Liver (tissue), 9 donors: ENCODE data around the gene MTERF4. TPM values are rescaled to one million over a fixed set of nuclear protein-coding genes. Genes with fewer than 3 reads are reported as not detected.

Experiments
- DNase-seq: peaks from one replicate; pipeline ENCODE4 v3.0.0-alpha.2; 2017; ENCODE audit warnings: low spot score
- H3K27ac ChIP-seq, 2 donors: one replicate each; pipeline ENCODE4 v1.7.0; 2013; ENCODE audit warnings: inconsistent platforms in 2 of 2, low read length in 2 of 2, control low read depth in 1 of 2, low read depth in 1 of 2, mild to moderate bottlenecking in 1 of 2
- H3K27me3 ChIP-seq, 4 donors: one replicate each; pipeline versions ENCODE4 v1.6.1 to v1.7.0; 2013; ENCODE audit warnings: low read length in 3 of 4, inconsistent platforms in 1 of 4, mild to moderate bottlenecking in 1 of 4, moderate library complexity in 1 of 4; ENCODE audit not compliant: control insufficient read depth in 4 of 4, insufficient read depth in 4 of 4
- H3K36me3 ChIP-seq, 4 donors: one replicate each; pipeline versions ENCODE4 v1.6.1 to v1.7.0; 2013; ENCODE audit warnings: low read length in 3 of 4, mild to moderate bottlenecking in 3 of 4, low read depth in 1 of 4, moderate library complexity in 1 of 4; ENCODE audit not compliant: control insufficient read depth in 4 of 4, insufficient read depth in 3 of 4
- H3K4me1 ChIP-seq, 4 donors: one replicate each; pipeline versions ENCODE4 v1.6.1 to v1.7.0; 2013; ENCODE audit warnings: low read length in 3 of 4, mild to moderate bottlenecking in 3 of 4, moderate library complexity in 1 of 4; ENCODE audit not compliant: control insufficient read depth in 4 of 4, insufficient read depth in 4 of 4
- H3K4me3 ChIP-seq, 3 donors: one replicate each; pipeline versions ENCODE4 v1.6.1 to v1.7.0; 2013; ENCODE audit warnings: low read length in 3 of 3, control low read depth in 1 of 3, low read depth in 1 of 3, mild to moderate bottlenecking in 1 of 3
- H3K9ac ChIP-seq, 2 donors: one replicate each; pipeline ENCODE4 v1.7.0; 2013; ENCODE audit warnings: low read length in 2 of 2, mild to moderate bottlenecking in 2 of 2, moderate library complexity in 2 of 2, control low read depth in 1 of 2, low read depth in 1 of 2
- H3K9me3 ChIP-seq, 4 donors: one replicate each; pipeline versions ENCODE4 v1.6.1 to v1.7.0; 2013; ENCODE audit warnings: low read length in 3 of 4; ENCODE audit not compliant: control insufficient read depth in 4 of 4
- EGR1 ChIP-seq, 2 donors: IDR thresholded peaks; 2 replicates each; pipeline ENCODE4 v1.6.1; 2016 to 2018; ENCODE audit warnings: antibody characterized with exemption in 2 of 2, low read depth in 2 of 2
- FOXA1 ChIP-seq: IDR thresholded peaks from 2 replicates; pipeline ENCODE4 v1.6.1; 2016; ENCODE audit warnings: antibody characterized with exemption
- FOXA2 ChIP-seq: IDR thresholded peaks from 2 replicates; pipeline ENCODE4 v1.6.1; 2016; ENCODE audit warnings: antibody characterized with exemption
- GABPA ChIP-seq, 2 donors: IDR thresholded peaks in 1 of 2; conservative IDR thresholded peaks in 1 of 2; 2 replicates each; pipeline ENCODE4 v1.6.1; 2016; ENCODE audit warnings: antibody characterized with exemption in 2 of 2, mild to moderate bottlenecking in 1 of 2, moderate library complexity in 1 of 2
- HNF4A ChIP-seq, 2 donors: conservative IDR thresholded peaks; 2 replicates each; pipeline ENCODE4 v1.6.1; 2016; ENCODE audit warnings: antibody characterized with exemption in 2 of 2, mild to moderate bottlenecking in 2 of 2
- HNF4G ChIP-seq: IDR thresholded peaks from 2 replicates; pipeline ENCODE4 v1.6.1; 2016; ENCODE audit warnings: antibody characterized with exemption
- JUND ChIP-seq, 2 donors: IDR thresholded peaks; 2 replicates each; pipeline ENCODE4 v1.6.1; 2016; ENCODE audit warnings: antibody characterized with exemption in 2 of 2
- NR2F2 ChIP-seq: IDR thresholded peaks from 2 replicates; pipeline ENCODE4 v1.6.1; 2016; ENCODE audit warnings: antibody characterized with exemption
- RAD21 ChIP-seq, 2 donors: IDR thresholded peaks; 2 replicates each; pipeline ENCODE4 v1.6.1; 2016; ENCODE audit warnings: antibody characterized with exemption in 2 of 2, mild to moderate bottlenecking in 2 of 2
- RXRA ChIP-seq, 2 donors: IDR thresholded peaks; 2 replicates each; pipeline ENCODE4 v1.6.1; 2017 to 2018; ENCODE audit warnings: antibody characterized with exemption in 2 of 2, mild to moderate bottlenecking in 1 of 2
- SP1 ChIP-seq: IDR thresholded peaks from 2 replicates; pipeline ENCODE4 v1.6.1; 2018; ENCODE audit warnings: antibody characterized with exemption, mild to moderate bottlenecking
- TAF1 ChIP-seq: conservative IDR thresholded peaks from 2 replicates; pipeline ENCODE4 v1.6.1; 2016; ENCODE audit warnings: antibody characterized with exemption, mild to moderate bottlenecking
- YY1 ChIP-seq: IDR thresholded peaks from 2 replicates; pipeline ENCODE4 v1.6.1; 2016; ENCODE audit warnings: antibody characterized with exemption, mild to moderate bottlenecking
- WGBS: extraction: QIAGEN DNeasy Blood & Tissue Kit; methylation state at CpG from one replicate; pipeline ENCODE4 v1.1.7; 2013; 5-methylcytosine and 5-hydroxymethylcytosine counted together
- polyA plus RNA-seq, 2 donors: library from polyadenylated mRNA; stranded (reverse) in 1 of 2; unstranded in 1 of 2; fragments of 200-250 nt in 1 of 2; fragments of >200 nt in 1 of 2; fragmentation: Nextera tagmentation in 1 of 2; extraction: Ambion mirVana in 1 of 2; gene quantifications; one replicate each; pipeline versions ENCODE4 v1.2.1 to v1.2.3, GENCODE V29; 2013 to 2015
- total RNA-seq, 2 donors: library from RNA; depleted of rRNA; stranded (reverse); fragments of >200 nt; gene quantifications; one replicate each; pipeline ENCODE4 v1.2.3, GENCODE V29; 2014
- TF ChIP-seq, protein P1 (sequence below): fragments of 150-350 bp; IDR thresholded peaks from 2 replicates; pipeline ENCODE4 v1.5.1; 2017; ENCODE audit warnings: improper control_type of control experiment, low read depth, low read length; ENCODE audit not compliant: missing input control
- TF ChIP-seq, protein P2 (sequence below): IDR thresholded peaks from 2 replicates; pipeline ENCODE4 v1.6.1; 2016; ENCODE audit warnings: antibody characterized with exemption, mild to moderate bottlenecking
- TF ChIP-seq, protein P3 (sequence below): IDR thresholded peaks from 2 replicates; pipeline ENCODE4 v1.6.1; 2016; ENCODE audit warnings: antibody characterized with exemption
- TF ChIP-seq, protein P4 (sequence below): IDR thresholded peaks from 2 replicates; pipeline ENCODE4 v1.6.1; 2016; ENCODE audit warnings: antibody characterized with exemption
- TF ChIP-seq, protein P5 (sequence below): IDR thresholded peaks from 2 replicates; pipeline ENCODE4 v1.6.1; 2016; ENCODE audit warnings: antibody characterized with exemption
- donor health status: healthy.
- donor health status: healthy.
- donor health status: healthy.
- donor health status: healthy.
- donor health status: healthy.

Gene MTERF4
- total and polyA plus RNA-seq, 4 donors = 13.3 to 36.7 (median 20.3) TPM

DNA sequence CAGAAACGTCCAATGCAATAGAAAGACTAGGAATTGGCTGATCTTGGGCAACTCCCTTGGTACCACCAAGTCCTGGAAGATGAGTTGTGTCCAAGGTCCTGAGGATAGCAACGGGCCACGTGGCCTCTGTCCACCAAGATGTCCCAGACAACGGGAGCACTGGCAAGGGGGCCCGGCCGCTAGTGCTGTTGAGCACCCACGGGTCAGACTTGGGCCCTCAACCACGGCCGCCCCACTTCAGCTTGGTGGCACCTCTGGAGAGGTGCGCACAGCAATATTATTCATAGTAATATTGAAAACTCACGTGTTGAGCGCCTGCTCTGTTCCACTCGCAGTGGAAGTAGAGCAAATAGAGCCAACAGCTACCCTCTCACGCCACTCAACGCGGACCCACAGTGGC lies 28.2 kb upstream of the MTERF4 start:
- Histone ChIP-seq H3K27me3 (no peaks in the 10 kb centered on the region), H3K4me3 (no peak overlapping the region), H3K27ac (no peak overlapping the region), H3K9me3 (no peaks in the 10 kb centered on the region), H3K36me3 (no peaks in the 10 kb centered on the region), H3K4me1 (peaks cover 0 to under 1% (median 0%) of the 10 kb centered on the region in 4 donors), H3K9ac (no peak overlapping the region)
- TF ChIP-seq SP1 (no peak), EGR1 (IDR thresholded peaks at IDR 0.05; ENCODE audit: low read depth in 2 of 2) (no peak), HNF4A (conservative IDR thresholded peaks at IDR 0.05) (no peak), YY1 (no peak), NR2F2 (no peak), FOXA1 (no peak), GABPA (IDR thresholded peaks at IDR 0.05 in 1 of 2, conservative IDR thresholded peaks at IDR 0.05 in 1 of 2) (no peak), TAF1 (no peak), FOXA2 (no peak), HNF4G (no peak), RXRA (IDR thresholded peaks at IDR 0.05) (no peak), JUND (IDR thresholded peaks at IDR 0.05) (no peak), RAD21 (IDR thresholded peaks at IDR 0.05) (no peak)
- TF ChIP-seq, protein P1, sequence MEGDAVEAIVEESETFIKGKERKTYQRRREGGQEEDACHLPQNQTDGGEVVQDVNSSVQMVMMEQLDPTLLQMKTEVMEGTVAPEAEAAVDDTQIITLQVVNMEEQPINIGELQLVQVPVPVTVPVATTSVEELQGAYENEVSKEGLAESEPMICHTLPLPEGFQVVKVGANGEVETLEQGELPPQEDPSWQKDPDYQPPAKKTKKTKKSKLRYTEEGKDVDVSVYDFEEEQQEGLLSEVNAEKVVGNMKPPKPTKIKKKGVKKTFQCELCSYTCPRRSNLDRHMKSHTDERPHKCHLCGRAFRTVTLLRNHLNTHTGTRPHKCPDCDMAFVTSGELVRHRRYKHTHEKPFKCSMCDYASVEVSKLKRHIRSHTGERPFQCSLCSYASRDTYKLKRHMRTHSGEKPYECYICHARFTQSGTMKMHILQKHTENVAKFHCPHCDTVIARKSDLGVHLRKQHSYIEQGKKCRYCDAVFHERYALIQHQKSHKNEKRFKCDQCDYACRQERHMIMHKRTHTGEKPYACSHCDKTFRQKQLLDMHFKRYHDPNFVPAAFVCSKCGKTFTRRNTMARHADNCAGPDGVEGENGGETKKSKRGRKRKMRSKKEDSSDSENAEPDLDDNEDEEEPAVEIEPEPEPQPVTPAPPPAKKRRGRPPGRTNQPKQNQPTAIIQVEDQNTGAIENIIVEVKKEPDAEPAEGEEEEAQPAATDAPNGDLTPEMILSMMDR = no peak
- TF ChIP-seq, protein P2, sequence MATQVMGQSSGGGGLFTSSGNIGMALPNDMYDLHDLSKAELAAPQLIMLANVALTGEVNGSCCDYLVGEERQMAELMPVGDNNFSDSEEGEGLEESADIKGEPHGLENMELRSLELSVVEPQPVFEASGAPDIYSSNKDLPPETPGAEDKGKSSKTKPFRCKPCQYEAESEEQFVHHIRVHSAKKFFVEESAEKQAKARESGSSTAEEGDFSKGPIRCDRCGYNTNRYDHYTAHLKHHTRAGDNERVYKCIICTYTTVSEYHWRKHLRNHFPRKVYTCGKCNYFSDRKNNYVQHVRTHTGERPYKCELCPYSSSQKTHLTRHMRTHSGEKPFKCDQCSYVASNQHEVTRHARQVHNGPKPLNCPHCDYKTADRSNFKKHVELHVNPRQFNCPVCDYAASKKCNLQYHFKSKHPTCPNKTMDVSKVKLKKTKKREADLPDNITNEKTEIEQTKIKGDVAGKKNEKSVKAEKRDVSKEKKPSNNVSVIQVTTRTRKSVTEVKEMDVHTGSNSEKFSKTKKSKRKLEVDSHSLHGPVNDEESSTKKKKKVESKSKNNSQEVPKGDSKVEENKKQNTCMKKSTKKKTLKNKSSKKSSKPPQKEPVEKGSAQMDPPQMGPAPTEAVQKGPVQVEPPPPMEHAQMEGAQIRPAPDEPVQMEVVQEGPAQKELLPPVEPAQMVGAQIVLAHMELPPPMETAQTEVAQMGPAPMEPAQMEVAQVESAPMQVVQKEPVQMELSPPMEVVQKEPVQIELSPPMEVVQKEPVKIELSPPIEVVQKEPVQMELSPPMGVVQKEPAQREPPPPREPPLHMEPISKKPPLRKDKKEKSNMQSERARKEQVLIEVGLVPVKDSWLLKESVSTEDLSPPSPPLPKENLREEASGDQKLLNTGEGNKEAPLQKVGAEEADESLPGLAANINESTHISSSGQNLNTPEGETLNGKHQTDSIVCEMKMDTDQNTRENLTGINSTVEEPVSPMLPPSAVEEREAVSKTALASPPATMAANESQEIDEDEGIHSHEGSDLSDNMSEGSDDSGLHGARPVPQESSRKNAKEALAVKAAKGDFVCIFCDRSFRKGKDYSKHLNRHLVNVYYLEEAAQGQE = no peak
- TF ChIP-seq, protein P3, sequence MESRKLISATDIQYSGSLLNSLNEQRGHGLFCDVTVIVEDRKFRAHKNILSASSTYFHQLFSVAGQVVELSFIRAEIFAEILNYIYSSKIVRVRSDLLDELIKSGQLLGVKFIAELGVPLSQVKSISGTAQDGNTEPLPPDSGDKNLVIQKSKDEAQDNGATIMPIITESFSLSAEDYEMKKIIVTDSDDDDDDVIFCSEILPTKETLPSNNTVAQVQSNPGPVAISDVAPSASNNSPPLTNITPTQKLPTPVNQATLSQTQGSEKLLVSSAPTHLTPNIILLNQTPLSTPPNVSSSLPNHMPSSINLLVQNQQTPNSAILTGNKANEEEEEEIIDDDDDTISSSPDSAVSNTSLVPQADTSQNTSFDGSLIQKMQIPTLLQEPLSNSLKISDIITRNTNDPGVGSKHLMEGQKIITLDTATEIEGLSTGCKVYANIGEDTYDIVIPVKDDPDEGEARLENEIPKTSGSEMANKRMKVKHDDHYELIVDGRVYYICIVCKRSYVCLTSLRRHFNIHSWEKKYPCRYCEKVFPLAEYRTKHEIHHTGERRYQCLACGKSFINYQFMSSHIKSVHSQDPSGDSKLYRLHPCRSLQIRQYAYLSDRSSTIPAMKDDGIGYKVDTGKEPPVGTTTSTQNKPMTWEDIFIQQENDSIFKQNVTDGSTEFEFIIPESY = no peak
- TF ChIP-seq, protein P4, sequence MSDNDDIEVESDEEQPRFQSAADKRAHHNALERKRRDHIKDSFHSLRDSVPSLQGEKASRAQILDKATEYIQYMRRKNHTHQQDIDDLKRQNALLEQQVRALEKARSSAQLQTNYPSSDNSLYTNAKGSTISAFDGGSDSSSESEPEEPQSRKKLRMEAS = no peak
- TF ChIP-seq, protein P5, sequence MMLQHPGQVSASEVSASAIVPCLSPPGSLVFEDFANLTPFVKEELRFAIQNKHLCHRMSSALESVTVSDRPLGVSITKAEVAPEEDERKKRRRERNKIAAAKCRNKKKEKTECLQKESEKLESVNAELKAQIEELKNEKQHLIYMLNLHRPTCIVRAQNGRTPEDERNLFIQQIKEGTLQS = no peak
- DNase-seq = no peak
- 95% methylated on average over 16 of the region's 16 CpGs for WGBS
